ENCODE results near the gene STRA6.

STRA6 gene

DNA sequence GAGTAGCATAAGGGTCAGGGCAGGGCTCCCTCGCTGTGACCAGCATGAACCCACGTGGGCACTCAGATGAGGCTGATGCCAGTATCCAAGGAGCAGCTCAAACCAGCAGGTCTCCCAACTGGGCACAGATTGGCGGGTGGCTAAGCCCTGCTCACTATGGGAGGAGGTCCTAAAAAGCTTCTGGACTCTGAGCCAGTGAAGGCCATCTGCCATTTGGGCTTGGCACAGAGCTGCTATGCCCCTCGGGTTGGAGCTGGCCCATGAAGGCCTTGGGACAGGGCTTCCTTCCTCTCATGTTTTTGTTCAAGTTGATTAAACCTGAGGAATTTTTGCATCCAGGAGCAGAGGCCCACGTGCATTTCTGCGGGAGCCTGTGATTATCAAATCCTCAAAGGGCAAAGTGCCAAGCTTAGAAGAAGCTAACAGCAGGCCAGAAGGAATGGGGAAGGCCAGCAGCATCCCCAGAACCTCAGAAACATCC lies 4.3 kb upstream of the STRA6 start:
- no peak for FAIRE-seq

DNA sequence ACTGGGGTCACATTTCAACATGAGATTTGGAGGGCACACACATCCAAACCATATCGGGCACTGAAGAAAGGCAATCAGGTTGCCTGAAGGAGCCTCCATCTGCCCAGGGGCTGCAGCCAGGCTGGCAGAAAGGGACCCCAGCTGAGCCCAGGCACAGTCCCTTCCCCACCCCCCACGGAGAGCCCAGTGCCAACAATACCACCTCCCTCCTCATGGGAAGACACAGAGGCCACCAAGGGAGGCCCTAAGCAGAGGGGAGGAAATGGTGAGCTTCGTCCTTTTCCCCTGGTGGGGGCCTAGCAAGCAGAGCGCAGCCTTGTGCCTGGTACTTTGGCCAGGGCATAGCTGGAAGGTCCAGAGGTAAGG lies 3.0 kb upstream of the STRA6 start:
- no peak for FAIRE-seq

DNA sequence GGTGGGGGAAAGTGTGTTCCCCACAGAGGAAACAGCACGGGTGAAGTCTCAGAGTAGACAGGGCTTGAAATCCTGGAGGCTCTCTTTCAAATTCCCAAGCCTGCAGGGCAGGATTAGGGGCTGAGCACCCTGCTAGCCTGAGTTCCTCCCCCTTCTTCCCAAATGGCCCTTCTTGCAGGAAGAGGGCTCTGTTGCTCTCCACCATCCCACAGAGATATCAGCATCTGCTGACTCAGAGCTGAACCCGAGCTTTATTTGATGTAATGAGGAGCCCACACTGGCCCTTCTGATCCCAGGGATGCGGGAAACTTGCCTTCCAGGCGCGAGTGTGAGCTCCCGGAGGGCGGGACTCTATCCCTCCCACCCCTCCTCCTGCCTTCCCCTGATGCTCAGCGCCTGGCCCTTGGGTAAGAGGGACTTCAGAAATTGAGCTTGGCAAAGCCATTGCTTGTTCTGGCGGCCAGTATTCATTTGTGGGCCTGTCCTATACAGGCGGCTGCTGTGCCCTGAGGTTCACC lies 1.4 kb upstream of the STRA6 start:
- FAIRE-seq = no peak

DNA sequence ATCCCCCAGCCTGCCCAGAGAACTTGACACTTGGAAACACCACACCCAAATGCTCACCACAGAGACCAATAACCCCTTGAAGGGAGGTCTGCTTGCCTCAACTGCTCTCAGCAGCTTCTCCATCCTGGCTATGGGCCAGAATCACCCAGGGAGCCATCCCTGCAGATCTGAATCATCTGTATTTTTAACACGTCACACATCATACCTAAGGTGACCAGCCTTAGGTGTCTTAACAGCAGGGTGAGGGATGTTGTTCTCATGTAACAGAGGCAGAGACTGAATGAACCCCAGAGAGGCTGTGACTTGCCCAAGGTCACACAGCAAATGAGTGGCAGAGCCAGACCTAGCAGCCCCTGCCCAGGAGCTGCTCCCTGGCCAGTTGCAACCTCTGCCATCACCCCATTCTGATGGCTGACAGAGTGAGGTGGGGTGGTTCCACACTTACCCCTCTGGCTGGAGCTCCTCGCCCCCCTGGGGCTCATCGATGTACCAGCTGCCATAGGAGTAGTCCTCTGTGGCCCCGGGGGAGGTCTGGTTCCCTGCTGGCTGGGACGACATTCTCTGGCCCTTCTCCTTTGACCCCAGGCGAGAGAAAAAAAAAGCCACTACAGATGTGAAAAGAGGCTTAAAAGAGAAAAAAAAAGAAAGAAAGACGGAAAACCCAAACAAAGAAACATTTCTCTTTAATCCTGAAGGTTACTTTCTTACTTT lies 722 bp downstream of the STRA6 start:
- no peak for FAIRE-seq

DNA sequence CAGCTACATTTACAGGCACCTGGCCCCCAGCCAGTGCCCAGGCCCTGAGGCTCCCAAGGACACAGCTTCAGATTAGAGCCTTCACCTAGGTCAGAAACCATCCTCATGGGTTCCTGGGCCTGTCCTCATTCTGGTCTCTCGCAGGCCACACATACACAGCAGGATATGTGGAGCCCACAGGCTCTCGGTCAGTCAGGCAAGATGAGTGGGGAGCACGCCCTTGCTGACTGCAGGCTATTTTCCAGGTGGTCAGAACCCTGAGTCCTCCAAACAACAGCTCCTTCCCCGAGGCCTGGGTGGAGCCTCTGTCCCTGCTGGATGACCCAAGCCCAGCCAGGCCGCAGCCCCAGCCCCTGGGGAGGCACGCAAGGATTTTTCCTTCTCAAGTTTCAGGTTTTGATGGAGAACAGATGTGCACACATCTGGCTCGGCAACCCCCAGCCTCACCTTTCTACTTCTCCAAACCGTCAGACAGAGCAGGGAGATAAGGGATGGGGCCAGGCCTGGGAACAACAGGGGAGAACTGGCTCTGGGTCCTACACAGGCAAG lies 1.6 kb downstream of the STRA6 start:
- no peak for FAIRE-seq

DNA sequence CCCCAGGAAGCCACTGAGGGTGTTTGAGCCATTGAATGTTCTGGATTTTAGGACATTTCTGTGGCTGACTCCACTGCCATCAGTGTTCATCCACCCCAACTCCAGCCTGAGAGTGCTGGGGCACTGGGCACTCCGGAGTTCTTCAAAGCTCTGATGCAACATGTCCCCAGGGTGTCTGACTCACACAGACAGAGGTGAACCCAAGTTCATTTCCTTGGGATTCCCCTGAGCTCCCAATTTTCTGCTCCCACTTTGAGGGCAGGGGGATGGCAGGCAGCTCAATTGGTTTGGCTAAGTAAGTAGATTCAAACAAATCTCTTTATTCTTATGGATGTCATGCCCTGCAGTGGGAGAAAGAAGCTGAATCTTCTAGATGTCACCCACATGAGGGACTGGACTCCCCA lies 2.2 kb downstream of the STRA6 start:
- FAIRE-seq = no peak

DNA sequence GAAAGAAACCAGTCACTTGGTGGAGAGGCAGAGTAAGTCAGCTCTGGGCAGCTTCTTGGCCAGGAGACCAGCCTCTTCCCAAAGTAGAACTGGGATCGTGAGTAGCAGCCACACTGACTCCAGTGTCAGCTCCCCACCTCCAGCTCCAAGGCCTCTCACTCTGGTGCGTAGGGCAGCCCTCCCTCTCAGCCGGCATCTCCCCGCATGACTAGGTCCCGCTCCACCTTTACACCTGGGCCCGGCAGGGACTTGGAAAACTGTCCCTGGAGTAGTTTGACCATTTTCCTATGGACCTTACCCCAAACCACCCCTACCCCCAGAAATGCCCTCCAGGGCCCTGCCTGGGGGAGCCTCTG lies 3.3 kb downstream of the STRA6 start:
- no peak for FAIRE-seq

DNA sequence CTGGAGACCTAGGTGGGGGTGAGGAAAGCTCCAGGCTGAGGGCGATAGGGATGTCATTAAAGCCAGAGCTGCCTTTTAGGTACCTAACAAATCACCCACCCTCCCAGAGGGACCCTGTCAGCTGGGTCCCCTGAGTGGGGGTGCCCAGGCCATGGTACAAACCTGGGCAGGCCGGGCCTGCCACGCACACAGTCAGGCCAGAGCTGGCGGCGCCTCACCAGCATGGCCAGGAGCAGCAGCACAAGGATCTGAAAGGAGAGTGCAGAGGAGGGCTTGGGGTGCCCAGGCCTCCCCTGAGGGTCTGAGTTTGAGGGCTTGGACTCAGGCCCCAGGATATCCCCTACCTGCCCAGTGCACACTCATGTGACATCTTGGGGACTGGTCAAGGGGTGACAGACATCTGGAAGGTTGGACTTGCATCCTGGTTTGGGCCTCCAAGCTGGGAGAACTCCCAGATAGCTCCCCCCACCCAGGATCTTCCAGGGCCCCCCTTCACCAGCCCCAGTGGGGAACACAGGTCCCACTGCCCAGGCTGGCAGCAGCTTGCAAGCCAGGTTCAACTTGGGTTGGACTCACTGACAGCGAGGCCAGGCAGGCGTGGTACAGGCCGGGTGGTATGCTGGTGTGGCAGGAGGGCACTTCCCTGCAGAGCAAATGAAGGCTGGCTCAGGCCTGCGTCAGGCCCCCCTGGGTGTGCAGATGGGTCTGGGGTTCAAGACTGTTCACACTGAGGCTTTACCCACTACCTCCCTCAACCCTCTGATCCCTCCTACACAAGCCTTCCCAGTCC lies 5.2 kb downstream of the STRA6 start:
- FAIRE-seq = no peak

DNA sequence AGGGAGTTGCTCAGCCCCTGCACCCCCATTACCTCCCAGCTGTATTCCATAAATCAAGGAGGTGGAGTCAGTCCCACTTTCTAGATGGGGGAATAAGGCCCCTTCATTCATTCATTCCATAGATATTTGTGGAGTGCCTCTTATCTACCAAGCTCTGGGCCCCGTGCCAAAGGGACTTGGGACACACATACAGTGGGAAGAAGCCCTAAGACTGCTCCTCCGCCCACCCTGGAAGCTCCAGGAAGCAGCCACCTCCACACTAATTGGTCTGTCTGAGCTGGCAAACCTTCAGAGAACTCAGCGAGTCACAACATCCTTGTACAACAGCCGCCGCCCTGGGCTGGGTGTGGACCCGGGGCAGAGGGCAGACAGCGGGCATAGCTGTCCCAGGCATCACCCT lies 6.4 kb downstream of the STRA6 start:
- FAIRE-seq = no peak

DNA sequence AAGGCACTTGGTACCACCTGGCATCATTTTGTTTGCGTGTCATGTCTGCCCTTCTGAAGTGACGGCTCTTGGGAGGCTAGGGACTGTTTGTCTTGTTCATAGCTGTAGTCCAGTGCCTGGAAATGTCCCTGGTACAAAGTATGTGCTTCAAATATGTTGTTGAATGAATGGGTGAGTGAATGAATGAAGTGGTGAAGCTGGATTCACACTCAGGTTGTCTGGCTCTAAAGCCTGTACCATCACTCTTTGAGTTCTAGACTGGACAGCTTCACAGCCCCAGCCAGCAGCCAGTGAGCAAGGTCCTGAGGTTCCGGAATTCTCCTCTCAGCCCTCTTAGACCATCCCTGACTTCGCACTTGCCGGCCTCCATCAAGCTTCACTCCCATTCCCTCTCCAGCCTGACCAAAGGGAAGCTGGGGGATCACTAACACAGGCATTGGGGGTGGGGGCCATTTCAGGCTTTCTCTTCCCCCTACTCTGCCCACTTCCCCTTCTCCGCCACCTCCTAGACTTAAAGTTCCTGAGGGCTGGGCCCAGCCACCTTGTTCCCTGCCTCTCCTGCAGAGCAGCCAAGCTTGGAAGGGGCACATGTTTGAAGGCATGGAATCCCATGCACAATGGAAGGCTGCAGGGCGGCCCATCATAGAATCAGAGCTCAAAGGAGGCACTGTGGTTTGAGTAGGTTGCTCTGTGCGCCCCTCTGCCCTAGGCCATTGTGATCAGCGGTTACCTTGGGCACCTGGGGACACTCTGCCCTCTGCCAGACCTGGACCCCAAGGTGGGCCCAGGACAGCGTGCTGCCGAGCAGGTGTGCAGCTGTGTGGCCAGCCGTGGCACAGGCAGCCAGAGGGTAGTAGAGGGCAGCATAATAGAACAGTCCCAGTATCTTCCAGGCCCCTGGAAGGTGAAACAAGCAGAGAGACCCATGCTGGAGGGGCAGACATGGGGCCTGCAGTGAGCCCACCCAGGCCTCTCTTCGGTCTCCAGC lies 7.7 kb downstream of the STRA6 start:
- no peak for FAIRE-seq

DNA sequence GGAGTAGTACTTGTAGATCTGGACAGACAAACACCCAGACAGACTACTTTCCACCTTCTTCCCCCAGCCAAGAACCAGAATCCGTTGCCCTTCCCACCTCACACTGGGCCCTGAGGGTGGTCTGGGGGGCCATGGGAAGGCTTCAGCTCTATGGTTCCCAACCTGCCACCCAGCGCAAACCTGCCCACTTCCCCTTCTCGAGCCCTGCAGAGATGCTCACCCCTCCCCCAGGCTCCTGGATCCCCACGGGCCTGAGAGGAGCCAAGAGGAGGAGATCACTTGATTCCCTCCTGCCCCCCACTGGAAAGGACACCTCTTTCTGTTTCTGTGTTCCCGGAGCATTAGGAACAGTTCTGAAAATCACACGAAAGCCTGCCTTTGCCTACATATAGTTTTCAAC lies 8.7 kb downstream of the STRA6 start:
- FAIRE-seq = no peak

DNA sequence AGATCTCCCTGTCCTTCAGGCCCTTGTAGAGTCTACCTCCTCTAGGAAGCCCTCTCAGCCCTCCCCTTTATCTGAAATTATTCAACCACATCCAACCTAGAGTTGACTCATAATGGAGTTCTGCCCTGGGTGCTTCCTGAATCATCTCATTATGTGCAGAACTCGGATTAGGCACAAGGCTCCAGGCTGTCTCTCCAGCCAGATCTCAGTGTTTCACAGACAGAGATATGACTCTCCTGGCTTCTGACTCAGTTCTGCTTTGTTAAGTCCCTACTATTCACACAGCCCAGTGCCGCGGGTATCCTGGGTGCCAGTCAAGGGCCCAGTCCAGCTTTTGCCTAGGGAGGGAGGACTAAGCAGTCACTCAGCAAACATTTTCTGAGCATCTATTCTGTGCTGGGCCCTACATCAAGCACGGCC lies 9.3 kb downstream of the STRA6 start:
- no peak for FAIRE-seq

DNA sequence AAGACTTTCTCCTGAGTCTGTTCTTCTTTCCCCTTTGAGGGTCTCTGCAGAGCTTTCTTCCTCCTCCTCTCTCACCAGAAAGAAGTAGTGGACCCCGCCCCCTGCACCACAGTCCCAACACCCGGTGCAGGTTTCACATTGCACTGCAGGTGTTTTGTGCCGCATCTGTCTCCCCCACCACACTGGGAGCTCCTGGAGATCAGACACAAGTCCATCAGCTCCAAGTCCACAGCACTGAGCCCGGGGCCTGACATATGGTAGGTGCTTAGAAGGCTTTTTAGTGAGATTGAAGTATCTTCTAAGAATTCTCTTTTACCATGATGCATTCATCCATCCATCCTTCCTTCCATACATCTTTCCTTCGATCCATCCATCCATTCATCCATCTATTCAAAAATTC lies 9.8 kb downstream of the STRA6 start:
- FAIRE-seq = no peak

DNA sequence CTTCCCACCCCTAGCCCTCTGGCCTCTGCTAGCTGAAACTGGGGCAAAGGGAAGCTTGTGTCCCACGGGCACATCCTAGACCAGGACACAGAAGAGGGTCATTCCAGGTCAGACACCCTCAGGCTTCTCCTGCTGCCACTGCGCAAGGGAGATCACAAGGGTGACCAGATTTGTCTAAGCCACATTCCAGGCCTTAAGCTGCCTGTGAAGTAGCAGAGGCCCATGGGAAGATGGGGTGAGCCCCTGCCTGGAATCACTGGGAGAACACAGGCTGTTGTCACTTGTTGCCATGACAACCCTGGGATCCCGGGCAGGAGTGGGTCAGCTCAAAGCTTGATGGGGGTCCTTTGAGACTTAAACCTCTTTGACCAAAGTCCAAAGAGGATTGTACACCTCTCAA lies 10.8 kb downstream of the STRA6 start:
- FAIRE-seq = no peak

DNA sequence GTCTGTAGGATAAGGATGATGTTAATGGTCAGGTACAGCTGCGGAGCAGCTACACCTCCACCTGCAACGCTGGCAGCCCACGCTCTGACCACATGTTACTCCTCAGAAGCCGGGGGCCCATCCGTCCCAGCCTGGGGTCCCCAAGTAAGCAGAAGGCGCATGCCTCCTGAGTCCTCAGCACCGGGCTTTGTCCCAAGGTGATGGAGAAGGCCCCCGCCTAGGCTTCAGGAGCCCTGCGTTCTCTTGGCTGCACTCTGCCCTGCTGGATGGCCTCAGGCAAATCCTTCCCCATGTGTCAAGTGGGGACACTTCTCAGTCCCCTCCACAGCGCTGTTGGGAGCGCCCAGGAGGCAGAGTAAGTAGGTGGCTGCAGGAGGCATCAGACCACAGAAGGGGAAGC lies 14.4 kb downstream of the STRA6 start:
- FAIRE-seq = no peak

DNA sequence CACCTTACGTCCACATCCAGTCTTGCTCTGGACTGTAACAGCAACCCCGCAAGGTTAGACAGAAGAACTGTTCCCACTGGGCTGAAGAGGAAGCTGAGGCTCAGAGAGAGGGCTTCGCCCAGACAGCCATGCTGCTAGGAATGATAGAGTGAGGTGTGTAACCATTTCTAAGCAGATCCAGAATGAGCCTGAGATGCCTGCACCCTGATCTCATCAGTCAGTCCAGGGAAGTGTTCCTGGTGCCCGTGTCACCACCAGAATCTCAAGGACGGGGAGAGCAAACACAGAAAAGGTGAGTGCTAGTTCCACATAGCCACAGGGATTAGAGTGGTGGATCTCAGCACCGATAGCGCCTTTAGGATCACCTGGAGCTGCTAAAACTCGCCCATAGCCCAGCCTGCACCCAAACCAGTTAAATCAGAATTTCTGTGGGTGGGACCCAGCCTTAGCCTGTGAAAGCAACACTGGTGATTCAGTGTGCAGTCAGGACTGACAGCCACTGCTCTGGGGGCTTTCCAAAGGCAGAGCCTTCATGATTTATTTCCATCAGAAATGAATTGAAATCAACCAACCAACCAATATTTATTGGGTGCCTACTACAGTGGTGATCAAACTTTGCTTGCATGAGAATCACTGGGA lies 16.8 kb downstream of the STRA6 start:
- FAIRE-seq = no peak

DNA sequence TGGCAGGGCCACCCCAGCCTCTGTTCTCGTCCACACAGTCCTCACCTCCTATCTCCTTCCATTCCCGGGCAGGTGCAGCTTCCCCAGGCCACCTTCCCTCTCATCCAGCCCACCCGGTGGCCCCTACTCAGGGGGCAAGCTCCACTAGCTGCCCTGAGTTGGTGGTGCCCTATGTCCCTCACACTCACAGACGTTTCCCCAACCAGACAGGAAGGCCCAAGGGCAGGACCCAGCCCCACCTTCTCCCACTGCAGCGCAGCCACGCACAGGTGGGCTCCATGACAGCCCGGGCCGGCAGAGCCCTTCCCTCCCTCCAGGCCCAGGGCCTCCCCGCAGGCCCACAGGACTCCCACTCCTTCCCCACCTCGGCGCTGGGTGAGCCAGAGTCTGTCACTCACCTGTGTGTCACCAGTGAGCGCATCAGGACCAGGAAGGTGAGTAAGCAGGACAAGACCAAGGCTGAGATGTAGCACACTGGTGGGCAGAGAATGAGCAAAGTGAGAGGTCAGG lies 17.9 kb downstream of the STRA6 start:
- FAIRE-seq = no peak

DNA sequence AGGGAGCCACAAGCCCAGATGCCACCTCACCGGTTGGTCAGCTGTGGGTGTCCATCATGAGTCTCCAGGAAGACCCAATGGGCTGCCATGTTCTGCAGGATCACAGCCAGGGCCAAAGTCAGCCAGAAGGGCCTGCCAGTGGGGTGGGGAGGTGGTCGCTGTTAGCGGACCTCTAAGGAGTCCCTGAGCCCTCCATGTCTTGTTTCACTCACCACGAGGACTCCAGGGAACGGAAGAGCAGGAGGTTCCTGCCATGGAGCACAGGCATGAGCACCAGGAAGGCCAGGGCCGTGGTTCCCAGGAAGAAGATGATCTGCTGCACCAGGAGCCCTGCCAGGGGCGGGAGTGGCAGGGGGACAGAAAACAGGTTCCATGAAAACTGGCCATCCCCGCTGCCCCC lies 20.5 kb downstream of the STRA6 start:
- no peak for FAIRE-seq

DNA sequence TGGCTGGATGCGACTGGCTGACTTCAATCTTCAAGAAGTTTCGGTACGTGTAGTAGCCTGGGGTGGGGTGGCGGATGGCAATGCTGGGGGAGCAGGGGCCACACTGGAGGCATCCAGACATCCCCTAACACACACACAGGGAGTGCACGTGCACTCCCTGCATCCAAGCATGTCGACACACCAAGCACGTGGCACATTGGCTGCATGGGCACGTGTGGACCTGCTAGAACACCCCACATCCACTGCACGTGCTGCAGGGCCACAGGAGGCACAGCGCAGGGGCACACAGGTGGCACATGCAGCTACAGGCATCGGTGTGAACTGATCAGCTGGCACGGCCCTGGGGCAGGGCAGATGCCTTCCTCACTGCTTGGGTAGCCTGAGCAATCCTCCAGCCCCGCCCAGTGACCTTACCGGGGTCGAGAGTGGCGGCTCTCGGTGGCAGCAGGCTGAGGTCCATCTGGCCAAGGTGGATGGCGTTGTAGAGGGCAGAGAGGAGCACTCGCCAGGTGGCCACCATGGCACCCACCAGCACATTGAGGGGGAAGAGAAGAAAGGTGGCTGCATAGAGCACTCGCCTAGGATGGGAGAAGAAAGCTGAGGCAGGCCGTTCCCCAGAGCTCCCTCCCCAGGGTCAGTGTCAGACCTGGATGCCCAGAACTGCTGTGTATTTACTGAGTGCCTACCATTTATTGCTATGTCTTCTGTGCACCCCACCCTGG lies 21.5 kb downstream of the STRA6 start:
- no peak for FAIRE-seq

DNA sequence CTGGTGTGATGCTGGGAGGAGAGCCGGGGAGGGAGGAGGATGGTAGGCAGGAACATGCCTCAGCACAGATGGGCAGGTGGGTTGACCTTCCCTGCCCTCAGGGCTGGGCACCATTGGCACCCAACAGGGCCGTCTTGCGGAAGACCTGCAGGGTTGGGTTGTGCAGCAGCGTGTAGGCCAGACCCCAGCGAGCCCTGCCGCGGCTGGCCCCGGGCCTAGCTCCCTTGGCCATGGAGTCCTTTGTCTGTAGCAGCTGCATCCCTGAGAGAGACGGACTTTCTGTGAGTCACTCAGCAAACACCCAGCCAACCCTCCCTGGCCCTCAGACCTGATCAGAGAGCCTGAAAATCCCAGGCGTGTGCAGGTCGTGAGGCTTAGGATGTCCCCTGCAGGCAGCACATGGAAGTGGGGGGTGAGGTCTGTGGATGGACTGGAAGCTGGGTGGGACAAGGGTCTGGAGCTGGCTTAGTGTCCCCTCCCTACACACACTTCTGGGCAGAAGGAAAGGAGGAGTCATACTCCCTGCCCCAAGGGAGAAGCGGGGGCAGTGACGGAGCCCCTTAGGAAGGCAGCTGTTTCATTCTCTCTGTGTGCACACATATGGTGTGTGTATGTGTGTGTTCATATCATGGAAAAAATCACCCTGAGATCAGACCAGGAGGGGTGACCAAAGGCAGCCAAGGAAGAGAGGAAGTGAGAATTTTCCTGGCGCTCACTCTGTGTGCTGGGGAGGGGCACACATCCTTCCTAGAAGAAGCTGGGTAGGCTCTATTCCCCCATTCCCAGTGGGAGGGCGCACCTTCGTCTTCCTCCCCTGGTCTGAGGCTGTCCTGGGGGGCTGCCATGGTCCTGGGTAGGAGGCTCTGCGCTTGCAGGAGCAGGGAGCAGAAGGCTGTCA lies 22.4 kb downstream of the STRA6 start:
- FAIRE-seq = no peak
